ENCODE data around the gene ZFP69B. TPM values are rescaled to one million over a fixed set of nuclear protein-coding genes. Genes with fewer than 3 reads are reported as not detected.

The ZFP69B gene
- polyA plus RNA-seq, 1 donor (not counting 4 experiments of a cell fraction or from before 2014, with no cell fraction given) = 1.9 TPM

DNA sequence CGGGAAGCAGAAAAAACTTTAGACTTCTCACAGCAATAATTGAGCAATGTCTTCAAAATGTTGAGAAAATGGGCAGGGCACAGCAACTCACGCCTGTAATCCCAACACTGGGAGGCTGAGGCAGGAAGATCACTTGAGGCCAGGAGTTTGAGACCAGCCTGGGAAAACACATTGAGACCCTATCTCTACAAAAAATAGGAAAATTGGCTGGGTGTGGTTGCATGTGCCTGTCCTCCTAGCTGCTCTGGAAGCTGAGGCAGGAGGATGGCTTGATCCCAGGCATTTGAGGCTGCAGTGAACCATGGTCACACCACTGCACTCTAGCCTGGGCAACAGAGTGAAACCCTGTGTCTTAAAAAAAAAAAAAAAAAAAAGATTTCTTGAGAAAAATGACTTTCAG, 19.1 kb downstream of the ZFP69B start:
- dilution Hi-C loops (cut with MboI; ENCODE audit: extremely low pct_ligation_motif_present, low sequenced_read_pairs) = no loop called here
- Histone ChIP-seq H3K27ac (ENCODE audit: control insufficient read depth, insufficient read depth, low read length) (no peak overlapping the region), H3K9ac (ENCODE audit: control insufficient read depth, extremely low read depth, insufficient read depth, low read length) (no peak overlapping the region), H3K4me3 (ENCODE audit: control insufficient read depth in 2 of 3, extremely low read depth in 1 of 3, insufficient read depth in 2 of 3, low read depth in 1 of 3, low read length in 3 of 3) (no peak overlapping the region), H3K9me1 (ENCODE audit: control insufficient read depth, extremely low read depth, insufficient read depth, low read length) (no peaks in the 10 kb centered on the region), H3K9me3 (ENCODE audit: control insufficient read depth, low read depth, low read length) (peaks cover 3% of the 10 kb centered on the region), H3K79me2 (ENCODE audit: control insufficient read depth, insufficient read depth, low read length) (no peaks in the 10 kb centered on the region), H3K27me3 (ENCODE audit: control insufficient read depth, extremely low read depth, insufficient read depth, low read length) (no peaks in the 10 kb centered on the region), H4K20me1 (ENCODE audit: control insufficient read depth, extremely low read depth, insufficient read depth, low read length) (no peaks in the 10 kb centered on the region), H3K36me3 (ENCODE audit: control insufficient read depth in 2 of 2, extremely low read depth in 1 of 2, insufficient read depth in 2 of 2, low read length in 2 of 2) (no peaks in the 10 kb centered on the region), H3K4me1 (ENCODE audit: control insufficient read depth, extremely low read depth, insufficient read depth, low read length) (no peaks in the 10 kb centered on the region), H3K4me2 (ENCODE audit: control insufficient read depth, extremely low read depth, insufficient read depth, low read depth, low read length) (no peak overlapping the region), H2AFZ (ENCODE audit: control insufficient read depth, low read length) (no peak overlapping the region)
- FAIRE-seq (no peak), DNase-seq (ENCODE audit: low read depth, low spot score) (no peak)
- TF ChIP-seq, protein P1, sequence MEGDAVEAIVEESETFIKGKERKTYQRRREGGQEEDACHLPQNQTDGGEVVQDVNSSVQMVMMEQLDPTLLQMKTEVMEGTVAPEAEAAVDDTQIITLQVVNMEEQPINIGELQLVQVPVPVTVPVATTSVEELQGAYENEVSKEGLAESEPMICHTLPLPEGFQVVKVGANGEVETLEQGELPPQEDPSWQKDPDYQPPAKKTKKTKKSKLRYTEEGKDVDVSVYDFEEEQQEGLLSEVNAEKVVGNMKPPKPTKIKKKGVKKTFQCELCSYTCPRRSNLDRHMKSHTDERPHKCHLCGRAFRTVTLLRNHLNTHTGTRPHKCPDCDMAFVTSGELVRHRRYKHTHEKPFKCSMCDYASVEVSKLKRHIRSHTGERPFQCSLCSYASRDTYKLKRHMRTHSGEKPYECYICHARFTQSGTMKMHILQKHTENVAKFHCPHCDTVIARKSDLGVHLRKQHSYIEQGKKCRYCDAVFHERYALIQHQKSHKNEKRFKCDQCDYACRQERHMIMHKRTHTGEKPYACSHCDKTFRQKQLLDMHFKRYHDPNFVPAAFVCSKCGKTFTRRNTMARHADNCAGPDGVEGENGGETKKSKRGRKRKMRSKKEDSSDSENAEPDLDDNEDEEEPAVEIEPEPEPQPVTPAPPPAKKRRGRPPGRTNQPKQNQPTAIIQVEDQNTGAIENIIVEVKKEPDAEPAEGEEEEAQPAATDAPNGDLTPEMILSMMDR (optimal IDR thresholded peaks at IDR 0.05 in 1 of 3, IDR thresholded peaks at IDR 0.05 in 1 of 3, conservative IDR thresholded peaks at IDR 0.05 in 1 of 3; ENCODE audit: extremely low read depth in 1 of 3, insufficient read depth in 2 of 3, low read length in 3 of 3) = no peak
- no peak for TF ChIP-seq EZH2 (IDR thresholded peaks at IDR 0.05; ENCODE audit: low read length)

DNA sequence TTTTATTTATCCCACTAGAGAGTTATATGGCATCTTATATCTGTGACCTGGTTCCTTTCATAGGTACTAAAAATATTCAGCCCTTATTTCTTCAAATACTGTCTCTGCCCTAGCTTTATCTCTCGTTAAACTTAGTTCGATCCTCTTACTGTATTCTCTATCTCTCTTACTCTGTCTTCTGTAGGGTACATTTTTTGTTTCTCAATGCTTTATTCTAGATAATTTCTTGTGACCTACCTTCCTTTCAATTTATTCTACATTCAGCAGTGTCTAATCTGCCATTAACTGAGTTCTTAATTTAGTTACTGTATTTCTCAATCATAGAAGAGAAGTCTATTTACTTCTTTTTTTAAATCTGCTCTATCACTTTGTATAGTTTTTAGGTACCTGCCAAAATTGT, 25.0 kb downstream of the ZFP69B start:
- Histone ChIP-seq H2AFZ (ENCODE audit: control insufficient read depth, low read length) (no peak overlapping the region), H3K27me3 (ENCODE audit: control insufficient read depth, extremely low read depth, insufficient read depth, low read length) (no peaks in the 10 kb centered on the region), H3K27ac (ENCODE audit: control insufficient read depth, insufficient read depth, low read length) (no peak overlapping the region), H4K20me1 (ENCODE audit: control insufficient read depth, extremely low read depth, insufficient read depth, low read length) (no peaks in the 10 kb centered on the region), H3K79me2 (ENCODE audit: control insufficient read depth, insufficient read depth, low read length) (no peaks in the 10 kb centered on the region), H3K4me2 (ENCODE audit: control insufficient read depth, extremely low read depth, insufficient read depth, low read depth, low read length) (no peak overlapping the region), H3K9ac (ENCODE audit: control insufficient read depth, extremely low read depth, insufficient read depth, low read length) (no peak overlapping the region), H3K4me1 (ENCODE audit: control insufficient read depth, extremely low read depth, insufficient read depth, low read length) (peaks cover 4% of the 10 kb centered on the region), H3K36me3 (ENCODE audit: control insufficient read depth in 2 of 2, extremely low read depth in 1 of 2, insufficient read depth in 2 of 2, low read length in 2 of 2) (no peaks in the 10 kb centered on the region), H3K4me3 (ENCODE audit: control insufficient read depth in 2 of 3, extremely low read depth in 1 of 3, insufficient read depth in 2 of 3, low read depth in 1 of 3, low read length in 3 of 3) (no peak overlapping the region), H3K9me3 (ENCODE audit: control insufficient read depth, low read depth, low read length) (peaks cover 4% of the 10 kb centered on the region), H3K9me1 (ENCODE audit: control insufficient read depth, extremely low read depth, insufficient read depth, low read length) (no peaks in the 10 kb centered on the region)
- dilution Hi-C loops (cut with MboI; ENCODE audit: extremely low pct_ligation_motif_present, low sequenced_read_pairs) = no loop called here
- DNase-seq (ENCODE audit: low read depth, low spot score) (no peak), FAIRE-seq (no peak)
- no peak for TF ChIP-seq EZH2 (IDR thresholded peaks at IDR 0.05; ENCODE audit: low read length)
- TF ChIP-seq, protein P1 (optimal IDR thresholded peaks at IDR 0.05 in 1 of 3, IDR thresholded peaks at IDR 0.05 in 1 of 3, conservative IDR thresholded peaks at IDR 0.05 in 1 of 3; ENCODE audit: extremely low read depth in 1 of 3, insufficient read depth in 2 of 3, low read length in 3 of 3) = no peak

Data from keratinocyte (primary cell).